ENCODE results near the gene BCKDHB. TPM values are rescaled to one million over a fixed set of nuclear protein-coding genes. Genes with fewer than 3 reads are reported as not detected.

Gene BCKDHB
- total RNA-seq, 1 experiment from 2014 or later, result 16.4 TPM

DNA sequence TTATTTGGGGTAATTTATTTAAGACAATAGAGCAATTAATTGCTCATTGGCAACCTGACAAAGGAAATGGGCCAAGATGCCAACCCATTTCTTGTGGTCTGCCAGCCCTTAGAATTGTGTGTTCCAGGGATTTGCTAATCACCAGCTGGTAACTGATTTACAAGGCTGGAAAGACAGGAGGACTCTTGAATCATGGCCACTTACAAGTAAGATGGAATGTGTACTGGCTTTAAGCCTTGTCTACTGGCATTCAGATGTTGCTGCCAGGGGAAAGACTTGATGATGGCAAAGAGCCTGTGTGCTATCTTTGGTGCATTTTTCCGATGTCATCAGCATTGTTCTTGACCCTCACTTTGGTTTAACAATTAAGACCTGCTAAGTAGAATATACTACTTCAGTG is 91.0 kb downstream of the BCKDHB start:
- DNase-seq (ENCODE audit: low read depth, low spot score) (no peak), ATAC-seq (no peak)
- no peak overlapping the region for H3K27ac ChIP-seq (ENCODE audit: low read length)
- CTCF ChIA-PET, result no interaction called here
- H3K36me3 ChIP-seq (ENCODE audit: control insufficient read depth, insufficient read depth, low read length), result no peaks in the 10 kb centered on the region
- TF ChIP-seq POLR2AphosphoS5 (IDR thresholded peaks at IDR 0.05; ENCODE audit: low read depth, low read length) (no peak), TCF7L2 (IDR thresholded peaks at IDR 0.05; ENCODE audit: low read depth, low read length) (no peak), SIN3A (IDR thresholded peaks at IDR 0.05; ENCODE audit: borderline replicate concordance, insufficient read depth, low read depth, low read length) (no peak), REST (IDR thresholded peaks at IDR 0.05; ENCODE audit: insufficient read depth in 1 of 2, low read depth in 2 of 2, low read length in 1 of 2) (no peak)
- TF ChIP-seq, protein P1, sequence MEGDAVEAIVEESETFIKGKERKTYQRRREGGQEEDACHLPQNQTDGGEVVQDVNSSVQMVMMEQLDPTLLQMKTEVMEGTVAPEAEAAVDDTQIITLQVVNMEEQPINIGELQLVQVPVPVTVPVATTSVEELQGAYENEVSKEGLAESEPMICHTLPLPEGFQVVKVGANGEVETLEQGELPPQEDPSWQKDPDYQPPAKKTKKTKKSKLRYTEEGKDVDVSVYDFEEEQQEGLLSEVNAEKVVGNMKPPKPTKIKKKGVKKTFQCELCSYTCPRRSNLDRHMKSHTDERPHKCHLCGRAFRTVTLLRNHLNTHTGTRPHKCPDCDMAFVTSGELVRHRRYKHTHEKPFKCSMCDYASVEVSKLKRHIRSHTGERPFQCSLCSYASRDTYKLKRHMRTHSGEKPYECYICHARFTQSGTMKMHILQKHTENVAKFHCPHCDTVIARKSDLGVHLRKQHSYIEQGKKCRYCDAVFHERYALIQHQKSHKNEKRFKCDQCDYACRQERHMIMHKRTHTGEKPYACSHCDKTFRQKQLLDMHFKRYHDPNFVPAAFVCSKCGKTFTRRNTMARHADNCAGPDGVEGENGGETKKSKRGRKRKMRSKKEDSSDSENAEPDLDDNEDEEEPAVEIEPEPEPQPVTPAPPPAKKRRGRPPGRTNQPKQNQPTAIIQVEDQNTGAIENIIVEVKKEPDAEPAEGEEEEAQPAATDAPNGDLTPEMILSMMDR (IDR thresholded peaks at IDR 0.05), result no peak
- no TSS peak for BruUV-seq (replicated peaks)
- no peak overlapping the region for H3K4me3 ChIP-seq (ENCODE audit: low read depth in 2 of 2, low read length in 2 of 2)
- intact Hi-C loops (cut with micrococcal nuclease; ENCODE audit: unreplicated experiment) (no loop called here), in situ Hi-C loops (cut with HindIII; ENCODE audit: low pct_unique_long_range_greater_than_20kb, low sequenced_read_pairs) (no loop called here)
- H3K9me3 ChIP-seq (ENCODE audit: control insufficient read depth, insufficient read depth, low read depth, low read length), result no peaks in the 10 kb centered on the region
- H3K27me3 ChIP-seq (ENCODE audit: control insufficient read depth, insufficient read depth, low read length), result no peaks in the 10 kb centered on the region
- POLR2A ChIA-PET, result no interaction called here
- no peaks in the 10 kb centered on the region for H3K4me1 ChIP-seq (ENCODE audit: control insufficient read depth, insufficient read depth, low read length)

GRCh38 chr6:80197986-80198385 is 91.5 kb downstream of the BCKDHB start:
- Histone ChIP-seq H3K9me3 (ENCODE audit: control insufficient read depth, insufficient read depth, low read depth, low read length) (no peaks in the 10 kb centered on the region), H3K36me3 (ENCODE audit: control insufficient read depth, insufficient read depth, low read length) (no peaks in the 10 kb centered on the region), H3K27ac (ENCODE audit: low read length) (no peak overlapping the region), H3K4me3 (ENCODE audit: low read depth in 2 of 2, low read length in 2 of 2) (no peak overlapping the region), H3K27me3 (ENCODE audit: control insufficient read depth, insufficient read depth, low read length) (no peaks in the 10 kb centered on the region), H3K4me1 (ENCODE audit: control insufficient read depth, insufficient read depth, low read length) (no peaks in the 10 kb centered on the region)
- no peak for DNase-seq (ENCODE audit: low read depth, low spot score)
- no peak for ATAC-seq
- intact Hi-C loops (cut with micrococcal nuclease; ENCODE audit: unreplicated experiment) (no loop called here), in situ Hi-C loops (cut with HindIII; ENCODE audit: low pct_unique_long_range_greater_than_20kb, low sequenced_read_pairs) (no loop called here)
- ChIA-PET CTCF (no interaction called here), POLR2A (interaction anchor here (0.7 kb wide), 1 partner anchor 23 kb away, joined by 6 read pairs; no protein-coding TSS in a partner anchor)
- TF ChIP-seq TCF7L2 (IDR thresholded peaks at IDR 0.05; ENCODE audit: low read depth, low read length) (no peak), REST (IDR thresholded peaks at IDR 0.05; ENCODE audit: insufficient read depth in 1 of 2, low read depth in 2 of 2, low read length in 1 of 2) (no peak), SIN3A (IDR thresholded peaks at IDR 0.05; ENCODE audit: borderline replicate concordance, insufficient read depth, low read depth, low read length) (no peak), POLR2AphosphoS5 (IDR thresholded peaks at IDR 0.05; ENCODE audit: low read depth, low read length) (no peak)
- TF ChIP-seq, protein P1 (IDR thresholded peaks at IDR 0.05), result no peak
- no TSS peak for BruUV-seq (replicated peaks)
